ENCODE data around the gene FDXR.

DNA sequence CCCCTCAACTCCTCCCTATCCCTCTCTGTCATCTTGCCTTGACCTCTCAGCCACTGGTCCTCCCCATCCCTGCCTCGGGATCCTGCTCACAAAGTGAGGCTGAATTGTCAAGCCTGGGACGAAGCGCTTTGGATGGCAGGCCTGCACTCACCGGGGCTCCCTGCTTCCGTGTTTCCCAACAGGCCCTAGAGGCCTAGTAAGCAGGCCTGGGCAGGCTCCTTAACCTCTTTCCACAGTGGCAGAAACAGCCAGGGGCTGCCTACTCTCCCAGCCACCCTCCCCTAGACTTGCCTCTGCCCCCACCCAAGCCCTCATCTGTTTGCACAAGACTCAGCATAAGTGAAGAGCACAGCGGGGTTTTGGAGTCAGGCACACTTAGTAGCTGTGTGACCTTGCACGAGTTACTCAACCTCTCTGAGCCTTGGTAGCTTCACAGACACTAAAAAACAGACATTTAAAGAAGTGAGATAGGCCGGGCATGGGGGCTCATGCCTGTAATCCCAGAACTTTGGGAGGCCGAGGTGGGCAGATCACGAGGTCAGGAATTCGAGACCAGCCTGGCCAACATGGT is 25.7 kb upstream of the FDXR start:
- TF ChIP-seq, protein P1, sequence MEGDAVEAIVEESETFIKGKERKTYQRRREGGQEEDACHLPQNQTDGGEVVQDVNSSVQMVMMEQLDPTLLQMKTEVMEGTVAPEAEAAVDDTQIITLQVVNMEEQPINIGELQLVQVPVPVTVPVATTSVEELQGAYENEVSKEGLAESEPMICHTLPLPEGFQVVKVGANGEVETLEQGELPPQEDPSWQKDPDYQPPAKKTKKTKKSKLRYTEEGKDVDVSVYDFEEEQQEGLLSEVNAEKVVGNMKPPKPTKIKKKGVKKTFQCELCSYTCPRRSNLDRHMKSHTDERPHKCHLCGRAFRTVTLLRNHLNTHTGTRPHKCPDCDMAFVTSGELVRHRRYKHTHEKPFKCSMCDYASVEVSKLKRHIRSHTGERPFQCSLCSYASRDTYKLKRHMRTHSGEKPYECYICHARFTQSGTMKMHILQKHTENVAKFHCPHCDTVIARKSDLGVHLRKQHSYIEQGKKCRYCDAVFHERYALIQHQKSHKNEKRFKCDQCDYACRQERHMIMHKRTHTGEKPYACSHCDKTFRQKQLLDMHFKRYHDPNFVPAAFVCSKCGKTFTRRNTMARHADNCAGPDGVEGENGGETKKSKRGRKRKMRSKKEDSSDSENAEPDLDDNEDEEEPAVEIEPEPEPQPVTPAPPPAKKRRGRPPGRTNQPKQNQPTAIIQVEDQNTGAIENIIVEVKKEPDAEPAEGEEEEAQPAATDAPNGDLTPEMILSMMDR (IDR thresholded peaks at IDR 0.05; ENCODE audit: extremely low read depth in 1 of 2, insufficient read depth in 1 of 2, low read depth in 1 of 2, low read length in 2 of 2): no peak
- no peak for TF ChIP-seq POLR2A (IDR thresholded peaks at IDR 0.05; ENCODE audit: low read depth, low read length)
- no peak for TF ChIP-seq JUN (IDR thresholded peaks at IDR 0.05; ENCODE audit: borderline replicate concordance, insufficient read depth, insufficient read length, low read depth)
- TF ChIP-seq MYC (IDR thresholded peaks at IDR 0.05; ENCODE audit: low read depth, low read length): no peak

All from endothelial cell of umbilical vein (primary cell).